Measurements from ENCODE around the gene RIPOR2.

- no peak for TF ChIP-seq POLR2A (IDR thresholded peaks at IDR 0.05)
- no peak for TF ChIP-seq POLR2AphosphoS5 (IDR thresholded peaks at IDR 0.05)
- no peak for TF ChIP-seq CTCF (IDR thresholded peaks at IDR 0.05)
- TF ChIP-seq EP300 (IDR thresholded peaks at IDR 0.05), result no peak
These were observed 107.8 kb downstream of the RIPOR2 start for GRCh38 chr6:24827970-24828369.
